Activated T-cell treated with anti-CD3 and anti-CD28 coated beads for 1 hour (primary cell): Measurements from ENCODE around the gene TRAM2.

Source experiments
- DNase-seq: peaks from one replicate; pipeline ENCODE4 v3.0.0-alpha.2; 2020; ENCODE audit warnings: low read depth

TRAM2 gene

GRCh38 chr6:52595000-52595795 lies 18.3 kb upstream of the TRAM2 start:
- DNase-seq: no peak

GRCh38 chr6:52594221-52594620 lies 17.4 kb upstream of the TRAM2 start:
- no peak for DNase-seq

- no peak for DNase-seq
Measured at GRCh38 chr6:52591832-52592231, 15.0 kb upstream of the TRAM2 start.

- DNase-seq: no peak
Measured at GRCh38 chr6:52590152-52590891, 13.5 kb upstream of the TRAM2 start.

GRCh38 chr6:52588710-52589091 lies 11.8 kb upstream of the TRAM2 start:
- DNase-seq: no peak

GRCh38 chr6:52588087-52588709 lies 11.3 kb upstream of the TRAM2 start:
- no peak for DNase-seq

- DNase-seq: no peak
Measured at GRCh38 chr6:52587001-52587400, 10.1 kb upstream of the TRAM2 start.

GRCh38 chr6:52584203-52584602 lies 7.3 kb upstream of the TRAM2 start:
- DNase-seq: no peak

GRCh38 chr6:52582996-52583395 lies 6.1 kb upstream of the TRAM2 start:
- DNase-seq: no peak

- no peak for DNase-seq
Measured at GRCh38 chr6:52582446-52582845, 5.6 kb upstream of the TRAM2 start.

- DNase-seq: no peak
Measured at GRCh38 chr6:52580905-52581304, 4.0 kb upstream of the TRAM2 start.

GRCh38 chr6:52579006-52579660 lies 2.3 kb upstream of the TRAM2 start:
- DNase-seq: no peak

GRCh38 chr6:52577778-52578463 lies 1.1 kb upstream of the TRAM2 start:
- DNase-seq: no peak

- DNase-seq: peak; percentile 29
Measured at GRCh38 chr6:52576392-52577021, 353 bp downstream of the TRAM2 start.

GRCh38 chr6:52576054-52576391 lies 837 bp downstream of the TRAM2 start:
- DNase-seq: no peak

- DNase-seq: no peak
Measured at GRCh38 chr6:52575502-52575892, 1.4 kb downstream of the TRAM2 start.

GRCh38 chr6:52574709-52575501 lies 2.0 kb downstream of the TRAM2 start:
- DNase-seq: peak; percentile 46

GRCh38 chr6:52573295-52573694 lies 3.6 kb downstream of the TRAM2 start:
- DNase-seq: no peak

- DNase-seq: no peak
Measured at GRCh38 chr6:52572536-52572935, 4.3 kb downstream of the TRAM2 start.

- no peak for DNase-seq
Measured at GRCh38 chr6:52571099-52571755, 5.6 kb downstream of the TRAM2 start.
